NT2/D1 (cell line): ENCODE measurements around the gene KLHL8.

Experiments
- SUZ12 ChIP-seq: IDR thresholded peaks from 2 replicates; pipeline ENCODE4 v1.6.1; 2011; ENCODE audit not compliant: insufficient read length, insufficient read depth; ENCODE audit errors: extremely low read depth
- YY1 ChIP-seq: IDR thresholded peaks from 2 replicates; pipeline ENCODE4 v1.6.1; 2011; ENCODE audit not compliant: insufficient read length, insufficient read depth
- ZNF274 ChIP-seq: IDR thresholded peaks from 2 replicates; pipeline ENCODE4 v1.6.1; 2011; ENCODE audit warnings: mild to moderate bottlenecking, low read depth, low read length

GRCh38 chr4:87116231-87116630 lies 104.2 kb downstream of the KLHL8 start:
- TF ChIP-seq ZNF274, result no peak
- no peak for TF ChIP-seq YY1
- TF ChIP-seq SUZ12, result no peak
